GM12878 (cell line): Measurements from ENCODE around the gene KHDC1. TPM values are rescaled to one million over a fixed set of nuclear protein-coding genes. Genes with fewer than 3 reads are reported as not detected.

ENCODE experiments used
- ATAC-seq: fragments of 200-7000 bp; cut with Tn5 transposase; 3 replicates; pipeline ENCODE4 v1.9.1; 2020; ENCODE audit warnings: mild to moderate bottlenecking, moderate library complexity
- BruUV-seq: library from RNA; stranded (reverse); fragments of 400-500 nt; replicated peaks from 2 replicates; lab custom pipeline; 2021; lab: Mats Ljungman, UMichigan
- CTCF ChIA-PET: fragments of 300-600 bp; sonication (Branson Sonifier 250); formaldehyde crosslinking; extraction: SDS; loops from one replicate; lab custom pipeline; 2021; ENCODE audit warnings: inconsistent platforms; lab: Yijun Ruan, JAX
- POLR2A ChIA-PET: fragments of 350-600 bp; formaldehyde crosslinking; extraction: SDS; loops from one replicate; lab custom pipeline; 2021; ENCODE audit warnings: inconsistent platforms; lab: Charles Lee
- RAD21 ChIA-PET: fragments of 300-600 bp; sonication (Branson Sonifier 250); formaldehyde crosslinking; loops from one replicate; lab custom pipeline; 2023; ENCODE audit warnings: antibody characterized with exemption; ENCODE audit not compliant: unreplicated experiment; lab: Charles Lee
- SMC1A ChIA-PET: fragments of 300-600 bp; sonication (Branson Sonifier 250); formaldehyde crosslinking; loops from one replicate; lab custom pipeline; 2023; ENCODE audit not compliant: unreplicated experiment, uncharacterized antibody; lab: Charles Lee
- DNase-seq: peaks from one replicate; pipeline ENCODE4 v3.0.0-alpha.2; 2011; ENCODE audit warnings: low read depth, low spot score
- FAIRE-seq: peaks from 3 replicates; lab custom pipeline; 2011; peaks lifted over from hg19 to GRCh38; lab: Jason Lieb, UNC
- H2AFZ ChIP-seq: 2 replicates; pipeline ENCODE4 v1.6.0; 2011; ENCODE audit warnings: low read depth, low read length, control low read depth; ENCODE audit not compliant: control insufficient read depth
- H3K27ac ChIP-seq: 2 replicates; pipeline ENCODE4 v1.5.1; 2011; ENCODE audit warnings: control low read depth; ENCODE audit not compliant: control insufficient read depth, insufficient read depth
- H3K27me3 ChIP-seq, 2 experiments: replicated peaks in 1 of 2; 2 replicates each; pipeline versions ENCODE4 v1.6.0 to v1.6.1; 2011; ENCODE audit warnings: low read length in 1 of 2; ENCODE audit not compliant: control insufficient read depth in 2 of 2, insufficient read depth in 2 of 2
- H3K36me3 ChIP-seq, 2 experiments: 2 replicates each; pipeline ENCODE4 v1.5.1; 2011; ENCODE audit warnings: low read length in 1 of 2; ENCODE audit not compliant: control insufficient read depth in 2 of 2, insufficient read depth in 2 of 2
- H3K4me1 ChIP-seq: 2 replicates; pipeline ENCODE4 v1.6.1; 2011; ENCODE audit warnings: mild to moderate bottlenecking, low read length, moderate library complexity, mixed read lengths; ENCODE audit not compliant: control insufficient read depth, insufficient read depth
- H3K4me2 ChIP-seq: 2 replicates; pipeline ENCODE4 v1.6.0; 2011; ENCODE audit warnings: control low read depth; ENCODE audit not compliant: control insufficient read depth, insufficient read depth
- H3K4me3 ChIP-seq: fragments of 200-600 bp; sonication (generic); 2 replicates; pipeline ENCODE4 v1.5.1; 2016
- H3K79me2 ChIP-seq: 2 replicates; pipeline ENCODE4 v1.6.0; 2011; ENCODE audit warnings: low read length; ENCODE audit not compliant: control insufficient read depth, insufficient read depth
- H3K9ac ChIP-seq: 2 replicates; pipeline ENCODE4 v1.8.0; 2011; ENCODE audit warnings: low read length, control low read depth, mixed read lengths; ENCODE audit not compliant: control insufficient read depth, insufficient read depth
- H3K9me3 ChIP-seq: replicated peaks from 3 replicates; pipeline ENCODE4 v1.5.1; 2011; ENCODE audit warnings: mild to moderate bottlenecking, low read length; ENCODE audit not compliant: control insufficient read depth, insufficient read depth
- H4K20me1 ChIP-seq: 2 replicates; pipeline ENCODE4 v1.6.0; 2011; ENCODE audit not compliant: control insufficient read depth, insufficient read depth
- FOS ChIP-seq: IDR thresholded peaks from 3 replicates; pipeline ENCODE4 v1.6.1; 2011; ENCODE audit warnings: borderline replicate concordance; ENCODE audit not compliant: insufficient read length; ENCODE audit errors: extremely low read depth
- HCFC1 ChIP-seq: fragments of 150-350 bp; IDR thresholded peaks from 2 replicates; pipeline ENCODE4 v1.6.1; 2014; ENCODE audit warnings: low read length
- NFXL1 ChIP-seq: fragments of 450-650 bp; IDR thresholded peaks from 2 replicates; pipeline ENCODE4 v1.6.1; 2017; ENCODE audit warnings: antibody characterized with exemption, mild to moderate bottlenecking, borderline replicate concordance
- PAX5 ChIP-seq: IDR thresholded peaks from 2 replicates; pipeline ENCODE4 v1.6.1; 2011; ENCODE audit warnings: low read depth, low read length, borderline replicate concordance
- SREBF2 ChIP-seq: IDR thresholded peaks from 2 replicates; pipeline ENCODE4 v1.6.1; 2012; ENCODE audit warnings: mild to moderate bottlenecking, low read length
- WGBS: methylation state at CpG from one replicate; pipeline ENCODE4 v1.1.6; 2016; ENCODE audit warnings: low lambda C conversion rate; ENCODE audit not compliant: insufficient replicate concordance, insufficient coverage; ENCODE audit errors: missing lambda C conversion rate; 5-methylcytosine and 5-hydroxymethylcytosine counted together
- in situ Hi-C: fragments of 300-500 bp; cut with MboI; formaldehyde crosslinking; loops from 9 replicates; pipeline ENCODE4 v1.14.3; 2018; ENCODE audit warnings: mixed read lengths
- intact Hi-C: fragments of 100-400 bp; cut with micrococcal nuclease; formaldehyde crosslinking; loops from one replicate; pipeline ENCODE4 v1.14.2; 2022; ENCODE audit not compliant: unreplicated experiment
- polyA plus RNA-seq, 11 experiments: library from polyadenylated mRNA; depleted of rRNA in 4 of 11; unstranded in 6 of 11; stranded (reverse) in 5 of 11; fragments of >200 nt; fragmentation: Nextera tagmentation in 4 of 11; fragmentation: Illumina TruSeq in 1 of 11; extraction: Ambion mirVana in 4 of 11; extraction: Trizol in 1 of 11; gene quantifications; 1 replicate in 1 of 11; 2 replicates in 10 of 11; pipeline versions ENCODE4 v1.2.1 to v1.2.3, GENCODE V29; 2011 to 2016; ENCODE audit warnings: inconsistent platforms in 2 of 11, missing spikeins in 2 of 11, low read depth in 1 of 11
- total RNA-seq, 4 experiments: library from RNA; depleted of rRNA in 3 of 4; stranded (reverse); fragments of >200 nt in 3 of 4; fragmentation: Illumina TruSeq in 1 of 4; extraction: Trizol in 1 of 4; gene quantifications; 2 replicates each; pipeline versions ENCODE4 v1.2.1 to v1.2.3, GENCODE V29; 2013 to 2021
- TF ChIP-seq, protein P1 (sequence below): fragments of 450-650 bp; IDR thresholded peaks from 2 replicates; pipeline ENCODE4 v1.6.1; 2018; ENCODE audit warnings: borderline replicate concordance, mild to moderate bottlenecking; ENCODE audit not compliant: partially characterized antibody
- TF ChIP-seq, protein P2 (sequence below): fragments of 450-650 bp; IDR thresholded peaks from 2 replicates; pipeline ENCODE4 v1.6.1; 2017; ENCODE audit warnings: low read depth, mild to moderate bottlenecking, moderate library complexity
- TF ChIP-seq, protein P3 (sequence below): fragments of 450-650 bp; IDR thresholded peaks from 2 replicates; pipeline ENCODE4 v1.6.1; 2016; ENCODE audit warnings: mild to moderate bottlenecking

KHDC1 gene
- total and polyA plus RNA-seq, 10 of the 15 experiments (the other 5 are each of a cell fraction or from before 2014, with no cell fraction given): 3.3 to 8.7 (median 6.3) TPM

DNA sequence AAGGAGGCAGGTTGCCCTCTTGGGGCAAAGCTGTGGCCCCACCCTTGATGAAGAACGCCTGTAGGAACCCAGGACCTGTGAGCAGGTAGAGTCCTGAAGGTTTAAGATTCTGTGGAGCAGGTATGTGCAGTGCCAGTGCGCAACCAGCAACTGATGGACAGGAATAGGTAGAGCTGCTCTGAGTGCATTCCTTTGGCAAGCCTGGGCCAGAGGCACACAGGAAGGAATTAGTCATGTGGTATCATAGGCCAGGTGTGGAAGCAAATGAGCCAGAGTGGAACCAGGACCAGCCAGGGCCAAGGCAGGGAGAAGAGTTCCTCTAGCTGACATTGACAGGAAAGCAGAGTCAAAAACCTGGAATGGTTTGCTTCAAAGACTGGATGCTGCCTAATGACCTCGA is 1.4 kb upstream of the KHDC1 start:
- no peak for TF ChIP-seq FOS
- TF ChIP-seq, protein P1, sequence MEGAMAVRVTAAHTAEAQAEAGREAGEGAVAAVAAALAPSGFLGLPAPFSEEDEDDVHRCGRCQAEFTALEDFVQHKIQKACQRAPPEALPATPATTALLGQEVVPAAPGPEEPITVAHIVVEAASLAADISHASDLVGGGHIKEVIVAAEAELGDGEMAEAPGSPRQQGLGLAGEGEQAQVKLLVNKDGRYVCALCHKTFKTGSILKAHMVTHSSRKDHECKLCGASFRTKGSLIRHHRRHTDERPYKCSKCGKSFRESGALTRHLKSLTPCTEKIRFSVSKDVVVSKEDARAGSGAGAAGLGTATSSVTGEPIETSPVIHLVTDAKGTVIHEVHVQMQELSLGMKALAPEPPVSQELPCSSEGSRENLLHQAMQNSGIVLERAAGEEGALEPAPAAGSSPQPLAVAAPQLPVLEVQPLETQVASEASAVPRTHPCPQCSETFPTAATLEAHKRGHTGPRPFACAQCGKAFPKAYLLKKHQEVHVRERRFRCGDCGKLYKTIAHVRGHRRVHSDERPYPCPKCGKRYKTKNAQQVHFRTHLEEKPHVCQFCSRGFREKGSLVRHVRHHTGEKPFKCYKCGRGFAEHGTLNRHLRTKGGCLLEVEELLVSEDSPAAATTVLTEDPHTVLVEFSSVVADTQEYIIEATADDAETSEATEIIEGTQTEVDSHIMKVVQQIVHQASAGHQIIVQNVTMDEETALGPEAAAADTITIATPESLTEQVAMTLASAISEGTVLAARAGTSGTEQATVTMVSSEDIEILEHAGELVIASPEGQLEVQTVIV: no peak
- TF ChIP-seq SREBF2: no peak
- no peak for TF ChIP-seq PAX5
- TF ChIP-seq, protein P2, sequence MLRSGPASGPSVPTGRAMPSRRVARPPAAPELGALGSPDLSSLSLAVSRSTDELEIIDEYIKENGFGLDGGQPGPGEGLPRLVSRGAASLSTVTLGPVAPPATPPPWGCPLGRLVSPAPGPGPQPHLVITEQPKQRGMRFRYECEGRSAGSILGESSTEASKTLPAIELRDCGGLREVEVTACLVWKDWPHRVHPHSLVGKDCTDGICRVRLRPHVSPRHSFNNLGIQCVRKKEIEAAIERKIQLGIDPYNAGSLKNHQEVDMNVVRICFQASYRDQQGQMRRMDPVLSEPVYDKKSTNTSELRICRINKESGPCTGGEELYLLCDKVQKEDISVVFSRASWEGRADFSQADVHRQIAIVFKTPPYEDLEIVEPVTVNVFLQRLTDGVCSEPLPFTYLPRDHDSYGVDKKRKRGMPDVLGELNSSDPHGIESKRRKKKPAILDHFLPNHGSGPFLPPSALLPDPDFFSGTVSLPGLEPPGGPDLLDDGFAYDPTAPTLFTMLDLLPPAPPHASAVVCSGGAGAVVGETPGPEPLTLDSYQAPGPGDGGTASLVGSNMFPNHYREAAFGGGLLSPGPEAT: no peak
- TF ChIP-seq, protein P3, sequence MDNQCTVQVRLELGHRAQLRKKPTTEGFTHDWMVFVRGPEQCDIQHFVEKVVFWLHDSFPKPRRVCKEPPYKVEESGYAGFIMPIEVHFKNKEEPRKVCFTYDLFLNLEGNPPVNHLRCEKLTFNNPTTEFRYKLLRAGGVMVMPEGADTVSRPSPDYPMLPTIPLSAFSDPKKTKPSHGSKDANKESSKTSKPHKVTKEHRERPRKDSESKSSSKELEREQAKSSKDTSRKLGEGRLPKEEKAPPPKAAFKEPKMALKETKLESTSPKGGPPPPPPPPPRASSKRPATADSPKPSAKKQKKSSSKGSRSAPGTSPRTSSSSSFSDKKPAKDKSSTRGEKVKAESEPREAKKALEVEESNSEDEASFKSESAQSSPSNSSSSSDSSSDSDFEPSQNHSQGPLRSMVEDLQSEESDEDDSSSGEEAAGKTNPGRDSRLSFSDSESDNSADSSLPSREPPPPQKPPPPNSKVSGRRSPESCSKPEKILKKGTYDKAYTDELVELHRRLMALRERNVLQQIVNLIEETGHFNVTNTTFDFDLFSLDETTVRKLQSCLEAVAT: no peak
- no peak for TF ChIP-seq HCFC1
- no peak for TF ChIP-seq NFXL1
- ChIA-PET RAD21 (interaction anchor here (0.7 kb wide), 1 partner anchor 135 kb away, joined by 3 read pairs; no protein-coding TSS in a partner anchor), POLR2A (interaction anchor here (0.9 kb wide), 1 partner anchor 12 kb away, joined by 3 read pairs; no protein-coding TSS in a partner anchor), SMC1A (interaction anchor here (0.7 to 1.2 kb wide), 2 partner anchors 14 to 63 kb away, joined by 3 read pairs; no protein-coding TSS in a partner anchor), CTCF (interaction anchor here (0.6 to 1.2 kb wide), 3 partner anchors 13 to 124 kb away, joined by 3 read pairs; no protein-coding TSS in a partner anchor)
- Histone ChIP-seq H3K36me3 (no peaks in the 10 kb centered on the region), H4K20me1 (no peaks in the 10 kb centered on the region), H3K27me3 (no peaks in the 10 kb centered on the region), H3K9me3 (no peaks in the 10 kb centered on the region), H3K9ac (no peak overlapping the region), H3K4me3 (peak overlapping the region; percentile 99; the same call in 1 of the 2 replicates), H3K4me2 (peak overlapping the region; percentile 98; the same call in 1 of the 2 replicates), H3K79me2 (peaks cover 12% of the 10 kb centered on the region), H3K4me1 (peaks cover 10% of the 10 kb centered on the region), H3K27ac (no peak overlapping the region), H2AFZ (no peak overlapping the region)
- intact Hi-C loops: no loop called here
- in situ Hi-C loops: no loop called here
- ATAC-seq (no peak), FAIRE-seq (no peak), DNase-seq (no peak)
- BruUV-seq: no TSS peak
- WGBS: 91% methylated on average over 3 of the region's 3 CpGs
